GM19099 (cell line): Measurements from ENCODE around the gene DBH.

Source experiments
- POLR2A ChIP-seq: IDR thresholded peaks from 3 replicates; pipeline ENCODE4 v1.6.1; 2011; ENCODE audit warnings: low read depth; ENCODE audit not compliant: insufficient read length; ENCODE audit errors: extremely low read depth

Gene DBH

GRCh38 chr9:133643978-133644760 lies 8.0 kb downstream of the DBH start:
- no peak for TF ChIP-seq POLR2A

DNA sequence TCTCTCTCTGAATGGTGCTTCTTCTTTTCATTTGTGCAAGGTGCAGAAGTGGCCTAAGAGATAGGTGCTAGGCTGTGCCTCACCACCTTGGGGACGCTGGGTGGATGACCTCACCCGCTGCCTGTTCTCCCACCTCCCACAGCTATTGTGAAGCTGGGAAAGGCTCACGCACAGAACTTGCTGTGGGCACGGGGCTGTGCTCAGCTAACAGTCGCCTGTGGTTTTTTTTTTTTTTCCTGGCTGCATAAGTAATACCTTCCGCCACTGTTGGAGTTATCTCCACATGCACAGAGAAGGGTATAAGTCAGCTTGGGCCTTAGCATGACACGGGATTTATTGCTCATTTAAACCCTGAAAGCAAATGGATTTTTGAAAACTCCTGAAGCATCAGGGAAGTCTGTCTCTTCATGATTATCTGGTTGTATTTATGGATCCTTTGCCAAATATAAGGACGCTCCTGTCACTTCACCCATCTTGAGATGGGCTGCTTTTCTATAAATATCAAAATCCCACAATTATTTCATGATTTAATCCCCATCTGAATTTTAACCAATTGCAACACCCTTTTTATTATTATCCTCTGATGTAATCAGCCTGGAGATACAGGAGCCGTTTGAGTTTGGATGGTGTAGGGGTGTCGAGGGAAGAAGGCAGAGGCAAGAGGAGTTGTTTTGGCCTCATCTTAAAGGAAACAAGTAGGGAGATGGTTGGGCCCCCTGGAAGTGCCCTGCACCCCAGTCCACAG lies 9.0 kb downstream of the DBH start:
- TF ChIP-seq POLR2A = no peak

DNA sequence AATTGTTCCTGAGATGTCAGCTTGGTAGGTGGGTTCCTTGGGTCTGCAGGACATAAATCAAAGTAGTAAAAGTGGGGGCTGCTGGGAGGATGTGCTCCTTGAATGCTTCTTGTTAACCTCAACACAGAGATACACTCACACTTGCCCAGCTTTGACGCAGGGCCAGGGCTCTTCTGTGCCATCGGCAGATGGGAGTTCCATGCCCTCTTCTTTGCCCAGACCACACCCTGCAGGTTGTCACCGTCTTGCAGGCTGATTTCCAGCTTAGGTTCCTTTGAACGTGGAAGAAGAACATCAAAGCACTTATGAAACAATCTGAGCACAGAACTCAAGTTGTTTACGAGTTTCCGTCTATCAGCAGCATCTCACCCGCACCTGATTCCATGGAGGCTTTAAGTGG lies 11.0 kb downstream of the DBH start:
- no peak for TF ChIP-seq POLR2A

DNA sequence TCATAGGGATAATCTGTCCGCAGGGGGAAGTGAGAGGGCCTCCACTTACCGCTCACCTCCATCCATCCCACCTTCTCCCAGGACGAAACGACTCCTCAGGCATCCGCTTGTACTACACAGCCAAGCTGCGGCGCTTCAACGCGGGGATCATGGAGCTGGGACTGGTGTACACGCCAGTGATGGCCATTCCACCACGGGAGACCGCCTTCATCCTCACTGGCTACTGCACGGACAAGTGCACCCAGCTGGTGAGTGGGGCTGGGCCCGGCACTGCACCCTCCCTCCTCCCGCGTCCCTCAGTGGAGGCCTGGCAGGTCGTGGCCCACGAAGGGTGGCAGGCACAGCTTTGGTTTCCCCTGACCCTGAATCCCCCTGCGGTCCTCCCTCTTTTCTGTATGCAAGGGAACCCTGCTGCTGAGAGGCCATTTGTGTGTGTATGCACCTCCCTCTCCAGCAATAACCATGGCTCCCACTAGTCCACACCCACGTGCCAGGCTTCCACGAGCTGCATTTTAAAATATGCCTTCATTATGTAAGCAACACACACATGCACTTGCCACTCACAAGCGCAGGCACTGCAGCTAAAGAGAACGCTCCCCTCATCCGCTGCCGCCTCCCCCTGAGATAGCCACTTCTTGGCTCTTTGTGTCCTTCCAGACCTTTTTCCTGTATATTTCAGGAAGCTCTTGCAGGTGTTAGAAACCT lies 11.8 kb downstream of the DBH start:
- no peak for TF ChIP-seq POLR2A

DNA sequence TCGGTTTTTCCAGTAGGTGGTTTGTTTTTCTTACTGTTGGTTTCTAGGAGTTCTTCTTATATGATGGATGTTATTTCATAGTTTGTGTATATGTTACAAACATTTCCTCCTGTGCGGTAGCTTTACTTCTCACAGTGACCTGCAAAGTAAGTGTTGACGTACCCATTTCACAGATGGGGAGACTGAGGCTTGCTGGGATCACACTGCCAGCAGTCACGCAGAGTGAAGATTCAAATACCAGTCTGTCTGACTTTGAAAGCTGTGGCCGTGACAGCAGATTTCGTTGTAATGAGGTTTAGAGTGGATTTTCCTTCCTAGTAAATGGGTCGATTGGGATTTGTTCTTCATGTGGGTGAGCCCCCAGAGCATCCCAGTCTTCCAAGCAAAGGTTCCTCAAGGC lies 13.0 kb downstream of the DBH start:
- no peak for TF ChIP-seq POLR2A

DNA sequence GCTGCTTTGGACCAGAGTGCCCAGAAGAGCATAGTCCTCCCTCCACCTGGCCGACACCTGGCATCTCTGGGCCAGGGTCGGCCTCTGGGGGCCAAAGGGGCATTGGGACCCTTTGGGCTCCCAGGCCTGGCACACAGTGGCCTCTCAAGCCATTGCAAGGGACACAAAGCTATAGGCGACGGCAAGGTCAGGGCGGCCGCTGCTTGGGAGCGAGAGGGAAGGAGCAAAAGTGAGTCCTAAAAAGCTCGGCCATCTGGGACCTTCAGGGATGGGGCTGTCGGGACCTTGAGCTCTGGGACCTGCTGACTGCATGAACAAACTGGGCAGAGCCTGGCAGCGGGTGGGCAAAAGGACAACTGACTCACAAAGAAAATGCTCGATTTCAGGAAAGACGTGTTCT lies 13.9 kb downstream of the DBH start:
- TF ChIP-seq POLR2A = no peak

GRCh38 chr9:133653638-133654037 lies 17.5 kb downstream of the DBH start:
- no peak for TF ChIP-seq POLR2A

DNA sequence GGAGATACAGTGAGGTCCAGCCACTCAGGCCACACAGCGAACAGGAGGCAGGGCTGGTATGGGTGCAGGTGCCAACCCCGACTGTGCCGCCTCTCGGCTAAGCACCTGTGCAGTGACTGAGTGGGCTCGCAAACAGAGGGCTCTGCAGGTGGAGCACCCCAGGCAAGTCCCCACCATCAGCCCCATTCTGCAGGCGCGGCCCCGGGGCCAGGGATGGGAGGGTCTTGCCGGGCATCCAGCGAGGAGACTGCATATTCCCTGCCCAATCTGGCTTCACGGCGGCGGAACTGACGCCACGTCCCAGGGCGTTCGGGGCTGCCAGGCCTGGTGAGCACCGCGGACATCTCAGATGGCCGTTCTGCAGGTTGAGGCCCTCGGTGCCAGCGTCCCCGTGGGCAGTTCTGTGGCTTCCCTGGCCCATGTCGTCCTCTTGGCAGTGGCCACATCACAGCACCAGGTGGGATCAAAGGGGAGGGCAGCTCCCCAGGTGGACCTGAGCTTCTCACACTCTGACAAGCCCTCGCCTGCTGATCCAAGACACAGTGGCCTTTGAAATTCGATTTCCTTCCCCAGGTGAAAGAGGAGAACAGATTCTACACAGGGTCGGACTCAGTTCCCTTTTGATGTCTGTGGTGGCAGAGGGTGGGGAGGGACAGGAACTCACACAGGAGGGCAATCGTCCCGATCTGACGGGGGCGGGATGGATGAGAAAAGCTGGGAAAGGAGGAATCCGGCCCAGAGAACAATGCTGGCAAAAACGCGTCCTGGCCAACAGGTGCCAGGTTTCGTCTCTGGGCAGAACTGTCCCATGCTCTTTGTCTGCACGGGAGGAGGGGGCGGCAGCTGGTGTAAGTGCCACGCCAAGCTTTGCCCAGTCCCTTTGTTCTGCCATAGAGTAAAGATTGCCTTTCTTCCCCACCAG lies 18.8 kb downstream of the DBH start:
- no peak for TF ChIP-seq POLR2A

- no peak for TF ChIP-seq POLR2A
These were observed 19.5 kb downstream of the DBH start for GRCh38 chr9:133655701-133656100.

- TF ChIP-seq POLR2A = no peak
These were observed 20.3 kb downstream of the DBH start for GRCh38 chr9:133656211-133657119.

DNA sequence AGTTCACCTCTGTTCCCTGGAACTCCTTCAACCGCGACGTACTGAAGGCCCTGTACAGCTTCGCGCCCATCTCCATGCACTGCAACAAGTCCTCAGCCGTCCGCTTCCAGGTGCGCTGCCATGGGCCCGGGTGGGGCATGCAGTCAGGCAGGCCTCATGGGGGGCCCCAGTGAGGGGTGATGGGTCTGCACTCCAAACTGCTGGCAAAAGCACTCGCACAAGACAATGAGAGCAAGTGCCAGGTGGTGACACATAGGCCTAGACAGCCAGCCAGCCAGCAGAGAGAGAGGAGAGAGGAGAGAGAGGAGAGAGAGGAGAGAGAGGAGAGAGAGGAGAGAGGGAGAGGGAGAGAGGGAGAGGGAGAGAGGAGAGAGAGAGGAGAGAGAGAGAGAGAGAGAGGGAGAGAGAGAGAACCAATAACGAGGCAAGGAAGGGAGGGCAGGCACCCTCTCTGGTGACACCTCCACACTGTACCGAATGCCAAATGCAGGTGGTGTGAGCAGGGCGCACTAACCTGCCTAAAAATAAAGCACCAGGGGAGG lies 21.0 kb downstream of the DBH start:
- TF ChIP-seq POLR2A = no peak

- no peak for TF ChIP-seq POLR2A
These were observed 22.6 kb downstream of the DBH start for GRCh38 chr9:133658442-133659431.

DNA sequence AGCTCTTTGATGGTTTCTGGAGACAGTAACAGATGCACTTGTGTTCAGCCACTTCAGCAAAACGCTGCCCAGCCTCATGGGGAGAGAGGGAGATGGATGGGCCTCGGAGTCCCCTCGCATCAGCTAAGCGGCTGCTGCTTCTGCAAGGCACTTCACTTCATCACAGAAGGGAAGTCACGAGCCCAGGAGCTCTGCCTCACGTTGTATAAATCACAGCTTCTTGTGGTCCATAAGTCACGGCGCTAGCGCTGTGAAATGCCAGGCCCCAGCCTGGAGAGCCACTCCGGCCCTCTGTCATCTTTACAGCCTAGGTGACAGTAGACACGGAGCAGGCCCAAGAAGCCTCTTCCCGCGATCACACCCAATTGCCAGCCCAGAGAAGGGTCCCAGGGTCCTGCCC lies 23.4 kb downstream of the DBH start:
- no peak for TF ChIP-seq POLR2A
